Measurements from ENCODE around the gene METTL13. TPM values are rescaled to one million over a fixed set of nuclear protein-coding genes. Genes with fewer than 3 reads are reported as not detected.

METTL13 gene
- total and polyA plus RNA-seq, 2 of the 4 experiments (the other 2 are of a cell fraction) = 25.1 to 26.3 TPM

- Histone ChIP-seq H4K91ac (ENCODE audit: insufficient read depth, low read depth, low read length) (peak overlapping the region; percentile 98), H2AFZ (replicated peaks; ENCODE audit: low read length, poor library complexity) (peak overlapping the region; percentile 82), H4K8ac (ENCODE audit: low read depth in 2 of 2, low read length in 2 of 2) (peak overlapping the region; percentile 89 to 94), H2BK5ac (ENCODE audit: low read depth, low read length, poor library complexity, severe bottlenecking) (peak overlapping the region; percentile 96), H3K27me3 (ENCODE audit: control insufficient read depth, insufficient read depth, low read length) (no peaks in the 10 kb centered on the region), H3K23ac (ENCODE audit: low read depth, low read length) (peak overlapping the region; percentile 98), H3K9me3 (ENCODE audit: control insufficient read depth, insufficient read depth, low read length) (peaks cover 8% of the 10 kb centered on the region), H3K79me1 (ENCODE audit: low read depth in 1 of 2, low read length in 2 of 2) (no peaks in the 10 kb centered on the region), H3K4me1 (ENCODE audit: control insufficient read depth, insufficient read depth, low read length) (peaks cover 14% of the 10 kb centered on the region), H3K27ac (ENCODE audit: insufficient read depth, low read length) (peak overlapping the region; percentile 97), H4K20me1 (ENCODE audit: insufficient read depth, low read length) (no peaks in the 10 kb centered on the region), H3K9me1 (ENCODE audit: insufficient read depth, low read length) (peaks cover 8% of the 10 kb centered on the region), H3K14ac (replicated peaks; ENCODE audit: low read depth, low read length) (peak overlapping the region; percentile 93), H3K36me3 (ENCODE audit: control insufficient read depth, insufficient read depth, low read length) (no peaks in the 10 kb centered on the region), H3K9ac (ENCODE audit: low read depth, low read length) (peak overlapping the region; percentile 49; the same call in 1 of the 2 replicates), H3K56ac (ENCODE audit: extremely low read depth, insufficient read depth, low read length) (peak overlapping the region; percentile 91), H4K5ac (ENCODE audit: low read depth, low read length) (peak overlapping the region; percentile 98), H2BK120ac (ENCODE audit: low read depth, low read length) (peak overlapping the region; percentile 95), H3K4me2 (ENCODE audit: low read depth, low read length) (no peak overlapping the region), H2AK5ac (ENCODE audit: low read depth, low read length) (peak overlapping the region; percentile 92), H3K4me3 (ENCODE audit: insufficient read depth, low read depth, low read length) (no peak overlapping the region), H2BK20ac (ENCODE audit: low read depth, low read length) (peak overlapping the region; percentile 94), H3K4ac (ENCODE audit: low read depth, low read length) (peak overlapping the region; percentile 95), H2AK9ac (replicated peaks; ENCODE audit: low read depth, low read length, poor library complexity) (peak overlapping the region; percentile 96), H2BK15ac (ENCODE audit: low read depth, low read length) (peak overlapping the region; percentile 92; the same call in 2 of the 3 replicates), H3K18ac (ENCODE audit: low read depth, low read length) (peak overlapping the region; percentile 99)
- no CpG with 5 or more reads among the region's 4 CpGs for WGBS, 2 experiments (ENCODE audit: extremely low coverage in 2 of 2, insufficient read length in 1 of 2)
- intact Hi-C loops (cut with micrococcal nuclease) (no loop called here), dilution Hi-C loops (cut with HindIII; ENCODE audit: low sequenced_read_pairs, unreplicated experiment) (no loop called here), in situ Hi-C loops (cut with MboI; ENCODE audit: low sequenced_read_pairs) (no loop called here)
- CTCF ChIA-PET = interaction anchor here (0.6 to 1.1 kb wide), 2 partner anchors 13 to 40 kb away, joined by 4 to 7 read pairs; no protein-coding TSS in a partner anchor
- POLR2A ChIA-PET (ENCODE audit: unreplicated experiment) = interaction anchor here (0.7 to 1.7 kb wide), 3 partner anchors 11 to 15 kb away, joined by 3 to 16 read pairs (median 4); no protein-coding TSS in a partner anchor
- TF ChIP-seq, protein P1, sequence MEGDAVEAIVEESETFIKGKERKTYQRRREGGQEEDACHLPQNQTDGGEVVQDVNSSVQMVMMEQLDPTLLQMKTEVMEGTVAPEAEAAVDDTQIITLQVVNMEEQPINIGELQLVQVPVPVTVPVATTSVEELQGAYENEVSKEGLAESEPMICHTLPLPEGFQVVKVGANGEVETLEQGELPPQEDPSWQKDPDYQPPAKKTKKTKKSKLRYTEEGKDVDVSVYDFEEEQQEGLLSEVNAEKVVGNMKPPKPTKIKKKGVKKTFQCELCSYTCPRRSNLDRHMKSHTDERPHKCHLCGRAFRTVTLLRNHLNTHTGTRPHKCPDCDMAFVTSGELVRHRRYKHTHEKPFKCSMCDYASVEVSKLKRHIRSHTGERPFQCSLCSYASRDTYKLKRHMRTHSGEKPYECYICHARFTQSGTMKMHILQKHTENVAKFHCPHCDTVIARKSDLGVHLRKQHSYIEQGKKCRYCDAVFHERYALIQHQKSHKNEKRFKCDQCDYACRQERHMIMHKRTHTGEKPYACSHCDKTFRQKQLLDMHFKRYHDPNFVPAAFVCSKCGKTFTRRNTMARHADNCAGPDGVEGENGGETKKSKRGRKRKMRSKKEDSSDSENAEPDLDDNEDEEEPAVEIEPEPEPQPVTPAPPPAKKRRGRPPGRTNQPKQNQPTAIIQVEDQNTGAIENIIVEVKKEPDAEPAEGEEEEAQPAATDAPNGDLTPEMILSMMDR (conservative IDR thresholded peaks at IDR 0.05; ENCODE audit: low read depth, low read length) = no peak
- TF ChIP-seq BHLHE40 (IDR thresholded peaks at IDR 0.05; ENCODE audit: low read depth, low read length) (peak; percentile 96), USF2 (IDR thresholded peaks at IDR 0.05; ENCODE audit: low read depth, low read length) (no peak)
- peak; percentile 92 for ATAC-seq (ENCODE audit: low read depth)
- BruUV-seq (replicated peaks) = no TSS peak
- peak; percentile 86 for DNase-seq
Observed at GRCh38 chr1:171754353-171754705, 27.1 kb upstream of the METTL13 start.
